GM12874 (cell line): ENCODE measurements around the gene TBATA.

Experiments used
- TF ChIP-seq, protein P1 (sequence below): IDR thresholded peaks from 2 replicates; pipeline ENCODE4 v1.5.1; 2011; ENCODE audit warnings: low read depth, mild to moderate bottlenecking, control low read depth, low read length, moderate library complexity; ENCODE audit not compliant: insufficient read depth

TBATA gene

DNA sequence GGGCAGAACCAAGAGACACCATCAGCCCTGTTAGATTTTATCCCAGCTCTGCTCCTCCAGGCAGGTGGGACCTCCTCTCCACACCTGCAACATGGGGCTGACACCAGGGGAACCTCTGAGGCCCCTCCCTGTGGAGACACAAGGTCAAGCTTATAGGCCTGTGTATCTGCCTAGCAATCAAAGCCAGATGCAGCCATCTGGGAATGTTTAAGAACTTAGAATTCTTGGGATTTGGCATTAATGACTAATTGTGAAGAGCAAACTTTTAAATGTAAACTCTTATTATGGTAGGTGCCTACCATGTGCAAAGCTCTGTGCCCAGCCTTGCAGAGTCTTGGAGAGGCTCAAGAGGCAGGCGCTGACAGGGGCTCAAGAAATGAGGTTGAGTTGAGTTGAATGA is 52.1 kb downstream of the TBATA start:
- TF ChIP-seq, protein P1, sequence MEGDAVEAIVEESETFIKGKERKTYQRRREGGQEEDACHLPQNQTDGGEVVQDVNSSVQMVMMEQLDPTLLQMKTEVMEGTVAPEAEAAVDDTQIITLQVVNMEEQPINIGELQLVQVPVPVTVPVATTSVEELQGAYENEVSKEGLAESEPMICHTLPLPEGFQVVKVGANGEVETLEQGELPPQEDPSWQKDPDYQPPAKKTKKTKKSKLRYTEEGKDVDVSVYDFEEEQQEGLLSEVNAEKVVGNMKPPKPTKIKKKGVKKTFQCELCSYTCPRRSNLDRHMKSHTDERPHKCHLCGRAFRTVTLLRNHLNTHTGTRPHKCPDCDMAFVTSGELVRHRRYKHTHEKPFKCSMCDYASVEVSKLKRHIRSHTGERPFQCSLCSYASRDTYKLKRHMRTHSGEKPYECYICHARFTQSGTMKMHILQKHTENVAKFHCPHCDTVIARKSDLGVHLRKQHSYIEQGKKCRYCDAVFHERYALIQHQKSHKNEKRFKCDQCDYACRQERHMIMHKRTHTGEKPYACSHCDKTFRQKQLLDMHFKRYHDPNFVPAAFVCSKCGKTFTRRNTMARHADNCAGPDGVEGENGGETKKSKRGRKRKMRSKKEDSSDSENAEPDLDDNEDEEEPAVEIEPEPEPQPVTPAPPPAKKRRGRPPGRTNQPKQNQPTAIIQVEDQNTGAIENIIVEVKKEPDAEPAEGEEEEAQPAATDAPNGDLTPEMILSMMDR: no peak

DNA sequence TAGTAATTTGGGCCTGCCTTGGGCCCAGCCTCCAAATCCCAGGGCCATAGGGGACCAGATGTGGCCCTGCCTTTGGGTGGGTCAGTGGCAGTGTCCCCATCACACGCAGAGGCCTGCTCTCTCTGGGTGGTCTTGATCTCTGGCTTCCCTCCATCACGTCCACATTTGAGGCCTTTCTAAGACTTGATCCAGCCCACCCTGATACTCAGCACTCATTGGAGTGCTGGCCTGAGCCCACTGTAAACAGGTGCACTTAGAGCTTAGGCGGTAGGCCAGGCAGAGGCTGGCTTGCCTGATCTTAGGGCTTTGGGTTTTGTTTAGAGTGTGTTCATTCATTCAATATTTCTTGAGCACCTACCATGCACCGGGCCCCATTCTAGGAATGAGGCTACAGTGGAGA is 52.6 kb downstream of the TBATA start:
- TF ChIP-seq, protein P1: no peak

DNA sequence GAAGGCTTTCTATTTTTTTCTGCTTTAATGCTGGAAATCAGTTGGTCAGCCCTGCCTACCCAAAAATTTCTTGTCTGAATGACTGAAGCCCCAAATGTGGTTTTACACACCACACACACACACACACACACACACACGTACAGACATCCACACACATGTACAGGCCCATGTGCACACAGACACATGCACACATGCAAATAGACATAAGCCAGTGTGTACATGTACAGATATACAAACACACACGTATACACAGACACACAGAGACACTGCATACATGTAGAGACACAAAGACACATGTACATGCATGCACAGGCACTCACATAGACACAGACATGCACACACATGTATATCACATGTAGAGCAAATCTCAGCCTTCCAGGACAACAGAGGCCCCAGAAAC is 54.2 kb downstream of the TBATA start:
- TF ChIP-seq, protein P1: no peak

DNA sequence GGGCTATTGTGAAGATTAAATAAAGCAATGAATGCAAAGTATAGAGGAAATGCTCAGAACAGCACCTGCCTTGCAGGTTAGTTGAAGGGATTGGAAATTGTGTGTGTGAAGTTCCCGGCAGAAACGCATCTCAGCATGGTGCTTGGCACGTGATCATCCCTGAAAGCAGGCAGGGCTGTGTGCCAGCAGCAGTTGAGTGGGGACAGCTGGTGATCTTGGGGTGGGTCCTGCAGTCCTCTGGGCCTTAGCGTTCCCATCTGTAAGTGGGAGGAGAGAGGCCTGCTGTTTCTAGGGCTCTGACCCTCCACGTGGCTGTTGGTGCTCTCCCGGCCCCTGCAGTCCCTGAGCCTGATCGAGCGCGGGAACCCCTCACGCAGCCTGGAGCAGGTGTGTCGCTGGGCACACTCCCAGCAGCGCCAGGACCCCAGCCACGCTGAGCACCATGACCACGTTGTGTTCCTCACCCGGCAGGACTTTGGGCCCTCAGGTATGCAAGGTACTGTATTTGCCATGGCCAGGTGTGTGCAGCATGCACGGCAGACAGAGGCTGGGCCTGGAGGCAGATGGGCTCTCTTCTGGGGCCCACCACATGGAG is 55.3 kb downstream of the TBATA start:
- TF ChIP-seq, protein P1: no peak

DNA sequence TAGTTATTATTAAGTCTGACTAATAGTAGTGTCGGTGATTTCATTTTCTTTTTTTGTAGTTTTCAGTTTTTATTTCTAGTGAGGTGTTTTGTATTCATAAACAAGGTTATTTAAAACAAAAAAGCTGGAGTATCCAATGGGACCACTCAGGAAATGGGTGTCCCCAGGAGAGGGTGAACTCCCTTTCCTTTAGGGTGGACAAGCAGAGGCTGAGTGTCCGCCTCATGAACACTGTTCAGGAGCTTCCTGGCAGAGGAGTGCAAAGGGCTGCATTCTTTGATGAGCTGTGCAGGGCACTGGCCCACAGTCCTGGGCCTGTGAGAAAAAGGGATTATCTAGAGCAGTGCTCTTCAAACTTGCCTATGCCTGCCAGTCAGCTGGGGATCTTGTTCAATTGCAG is 56.8 kb downstream of the TBATA start:
- TF ChIP-seq, protein P1: no peak

DNA sequence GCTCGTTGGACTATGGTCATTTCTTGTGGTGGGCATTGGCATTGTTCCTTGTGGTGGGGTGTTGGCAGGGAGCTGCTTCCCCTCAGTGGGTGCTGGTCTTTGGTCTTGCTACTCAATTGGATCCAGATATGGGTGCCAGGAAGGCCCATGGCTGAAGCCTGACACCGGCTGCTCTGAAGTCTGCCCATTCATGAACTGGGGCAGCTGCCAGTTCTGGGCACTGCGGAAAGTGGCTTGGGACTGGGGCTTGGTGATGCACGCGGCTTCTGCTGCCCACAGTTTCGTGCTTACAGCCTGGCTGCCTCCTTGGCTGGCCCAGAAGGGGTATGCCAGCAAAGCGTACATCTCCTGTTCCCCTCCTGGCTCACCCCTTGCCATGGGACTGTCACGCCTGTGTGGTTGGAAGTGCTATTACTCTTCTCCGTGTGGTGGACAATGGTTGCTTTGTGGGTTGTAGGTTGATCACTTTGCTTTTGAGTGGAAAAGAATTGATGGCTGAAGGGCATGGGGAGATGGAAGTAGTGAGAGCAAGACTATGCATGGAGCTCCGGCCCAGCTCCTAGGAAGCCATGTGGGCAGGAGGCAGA is 58.2 kb downstream of the TBATA start:
- TF ChIP-seq, protein P1: no peak

DNA sequence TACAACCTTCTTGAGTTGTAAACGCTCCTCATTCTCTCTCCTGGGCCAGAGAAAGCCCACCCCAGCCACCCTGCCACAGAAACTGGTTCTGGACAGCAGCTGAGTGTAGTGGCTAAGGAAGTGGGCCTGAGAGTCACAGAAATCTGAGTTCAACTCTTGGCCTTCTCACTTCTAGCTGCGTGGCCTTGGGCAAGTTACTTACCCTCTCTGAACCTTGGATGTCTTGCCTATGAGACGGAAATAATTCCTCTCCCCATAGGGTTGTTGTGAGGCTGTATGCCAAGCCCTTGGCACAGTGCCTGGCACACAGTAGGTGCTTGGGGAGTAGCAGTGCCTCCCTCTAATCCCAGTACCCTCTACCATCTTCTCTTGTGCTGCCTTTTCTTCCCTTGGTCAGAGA is 61.4 kb downstream of the TBATA start:
- TF ChIP-seq, protein P1: no peak
